MM.1S (cell line): ENCODE data around the gene DENND2A.
"Not testable (repeated sequence)": the region's sequence is repeated elsewhere in the genome, so short reads cannot be mapped to it uniquely, and the experiment has no call there.

Source experiments
- CTCF ChIP-seq: fragments of 300-600 bp; sonication (generic); IDR thresholded peaks from 2 replicates; pipeline ENCODE4 v1.5.1; 2016; ENCODE audit warnings: antibody characterized with exemption, low read length, mixed read lengths
- EZH2phosphoT487 ChIP-seq: fragments of 300-600 bp; sonication (generic); IDR thresholded peaks from 2 replicates; pipeline ENCODE4 v1.6.1; 2018; ENCODE audit warnings: antibody characterized with exemption, low read length

DNA sequence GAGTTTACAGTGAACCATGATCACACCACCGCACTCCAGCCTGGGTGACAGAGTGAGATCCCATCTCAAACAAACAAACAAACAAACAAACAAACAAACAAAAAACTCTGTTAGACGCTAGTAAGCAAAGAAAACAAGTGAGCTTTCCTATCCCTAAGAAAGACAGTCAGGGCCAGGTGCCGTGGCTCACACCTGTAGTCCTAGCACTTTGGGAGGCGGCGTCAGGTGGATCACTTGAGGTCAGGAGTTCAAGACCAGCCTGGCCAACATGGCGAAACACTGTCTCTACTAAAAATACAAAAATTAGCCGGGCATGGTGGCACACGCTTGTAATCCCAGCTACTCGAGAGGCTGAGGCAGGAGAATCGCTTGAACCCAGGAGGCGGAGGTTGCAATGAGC is 36.3 kb upstream of the DENND2A start:
- not testable (repeated sequence) for TF ChIP-seq CTCF, EZH2phosphoT487
